22Rv1 (cell line): ENCODE results near the gene PKNOX2.

Experiments used
- ZFX ChIP-seq: fragments of 450-650 bp; IDR thresholded peaks from 2 replicates; pipeline ENCODE4 v1.6.1; 2017; ENCODE audit warnings: antibody characterized with exemption, borderline replicate concordance
- TF ChIP-seq, protein P1 (sequence below): fragments of 450-650 bp; IDR thresholded peaks from 2 replicates; pipeline ENCODE4 v1.5.1; 2017; ENCODE audit warnings: mild to moderate bottlenecking

DNA sequence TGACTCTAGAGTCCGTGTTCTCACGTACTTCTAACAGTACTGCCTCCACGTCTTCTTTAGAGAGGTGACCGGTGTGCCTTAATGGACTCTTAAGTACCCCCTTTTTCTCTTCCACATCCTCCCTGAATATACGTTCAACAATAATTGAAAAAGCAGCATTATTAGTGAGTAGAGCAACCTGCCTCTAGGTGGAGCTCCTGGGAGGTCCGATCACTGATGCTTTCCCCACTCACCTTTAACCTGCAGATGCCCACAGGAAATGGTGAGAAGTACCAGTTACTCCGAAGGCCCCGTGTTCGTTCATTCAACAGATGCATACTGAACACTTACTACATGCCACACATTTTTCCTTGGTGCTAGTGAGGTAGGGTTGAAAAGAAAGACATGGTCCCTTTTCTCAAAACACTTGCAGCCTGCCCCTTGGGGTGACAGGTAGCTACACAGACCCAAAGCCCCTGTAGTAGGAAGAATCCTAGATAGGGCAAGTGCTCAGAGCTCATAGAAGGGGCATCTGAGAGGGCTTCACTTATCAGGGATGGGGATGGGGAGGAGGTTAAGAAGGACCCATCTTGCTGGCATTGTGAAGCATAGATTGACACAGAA, 258.8 kb downstream of the PKNOX2 start:
- TF ChIP-seq, protein P1, sequence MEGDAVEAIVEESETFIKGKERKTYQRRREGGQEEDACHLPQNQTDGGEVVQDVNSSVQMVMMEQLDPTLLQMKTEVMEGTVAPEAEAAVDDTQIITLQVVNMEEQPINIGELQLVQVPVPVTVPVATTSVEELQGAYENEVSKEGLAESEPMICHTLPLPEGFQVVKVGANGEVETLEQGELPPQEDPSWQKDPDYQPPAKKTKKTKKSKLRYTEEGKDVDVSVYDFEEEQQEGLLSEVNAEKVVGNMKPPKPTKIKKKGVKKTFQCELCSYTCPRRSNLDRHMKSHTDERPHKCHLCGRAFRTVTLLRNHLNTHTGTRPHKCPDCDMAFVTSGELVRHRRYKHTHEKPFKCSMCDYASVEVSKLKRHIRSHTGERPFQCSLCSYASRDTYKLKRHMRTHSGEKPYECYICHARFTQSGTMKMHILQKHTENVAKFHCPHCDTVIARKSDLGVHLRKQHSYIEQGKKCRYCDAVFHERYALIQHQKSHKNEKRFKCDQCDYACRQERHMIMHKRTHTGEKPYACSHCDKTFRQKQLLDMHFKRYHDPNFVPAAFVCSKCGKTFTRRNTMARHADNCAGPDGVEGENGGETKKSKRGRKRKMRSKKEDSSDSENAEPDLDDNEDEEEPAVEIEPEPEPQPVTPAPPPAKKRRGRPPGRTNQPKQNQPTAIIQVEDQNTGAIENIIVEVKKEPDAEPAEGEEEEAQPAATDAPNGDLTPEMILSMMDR, result peak; percentile 84
- TF ChIP-seq ZFX, result no peak
